NCI-H187 treated with DMSO at 0.1 percent for 48 hours (cell line): ENCODE data around the gene PDIA6.
"Not testable (repeated sequence)": the region's sequence is repeated elsewhere in the genome, so short reads cannot be mapped to it uniquely, and the experiment has no call there.

Experiments
- DNase-seq: peaks from one replicate; lab custom pipeline; 2025; lab: John Stamatoyannopoulos, UW

The PDIA6 gene

GRCh38 chr2:10832203-10832936 lies 19.8 kb upstream of the PDIA6 start:
- peak; percentile 79 for DNase-seq

- no peak for DNase-seq
Observed at GRCh38 chr2:10831400-10831985, 18.9 kb upstream of the PDIA6 start.

- no peak for DNase-seq
Observed at GRCh38 chr2:10830641-10831399, 18.2 kb upstream of the PDIA6 start.

GRCh38 chr2:10830203-10830602 lies 17.6 kb upstream of the PDIA6 start:
- DNase-seq: no peak

GRCh38 chr2:10829299-10829698 lies 16.7 kb upstream of the PDIA6 start:
- no peak for DNase-seq

GRCh38 chr2:10828346-10828745 lies 15.8 kb upstream of the PDIA6 start:
- DNase-seq: no peak

GRCh38 chr2:10826625-10827024 lies 14.0 kb upstream of the PDIA6 start:
- DNase-seq: no peak

- DNase-seq: no peak
Observed at GRCh38 chr2:10826026-10826425, 13.4 kb upstream of the PDIA6 start.

GRCh38 chr2:10824191-10824590 lies 11.6 kb upstream of the PDIA6 start:
- DNase-seq: no peak

GRCh38 chr2:10820978-10821695 lies 8.6 kb upstream of the PDIA6 start:
- no peak for DNase-seq

GRCh38 chr2:10820562-10820961 lies 8.0 kb upstream of the PDIA6 start:
- no peak for DNase-seq

GRCh38 chr2:10819714-10820314 lies 7.2 kb upstream of the PDIA6 start:
- no peak for DNase-seq

- no peak for DNase-seq
Observed at GRCh38 chr2:10818984-10819383, 6.4 kb upstream of the PDIA6 start.

GRCh38 chr2:10818305-10818704 lies 5.7 kb upstream of the PDIA6 start:
- DNase-seq: not testable (repeated sequence)

- no peak for DNase-seq
Observed at GRCh38 chr2:10817413-10817812, 4.8 kb upstream of the PDIA6 start.

- no peak for DNase-seq
Observed at GRCh38 chr2:10814571-10815331, 2.2 kb upstream of the PDIA6 start.

GRCh38 chr2:10814142-10814541 lies 1.6 kb upstream of the PDIA6 start:
- no peak for DNase-seq

- DNase-seq: not testable (repeated sequence)
Observed at GRCh38 chr2:10813163-10814138, 866 bp upstream of the PDIA6 start.

GRCh38 chr2:10811517-10811916 lies 1.1 kb downstream of the PDIA6 start:
- no peak for DNase-seq
